ENCODE measurements around the gene RALGPS1. TPM values are rescaled to one million over a fixed set of nuclear protein-coding genes. Genes with fewer than 3 reads are reported as not detected.

Gene RALGPS1
- total RNA-seq, 4 donors from 2014 or later = 4.6 to 11.9 (median 10.0) TPM

GRCh38 chr9:127084076-127085039, 169.8 kb downstream of the RALGPS1 start:
- Histone ChIP-seq H3K4me3 (no peak overlapping the region), H3K36me3 (peaks cover 0 to 25% (median 18%) of the 10 kb centered on the region in 4 donors), H3K9me3 (no peaks in the 10 kb centered on the region), H3K27ac (replicated peaks in 1 of 4) (no peak overlapping the region), H3K4me1 (peaks cover 5 to 19% (median 9%) of the 10 kb centered on the region in 4 donors), H3K27me3 (no peaks in the 10 kb centered on the region)
- WGBS = 95% methylated on average over 11 of the region's 12 CpGs
- TF ChIP-seq POLR2AphosphoS5 (IDR thresholded peaks at IDR 0.05) (no peak), EP300 (IDR thresholded peaks at IDR 0.05) (no peak), POLR2A (IDR thresholded peaks at IDR 0.05; ENCODE audit: low read depth) (no peak)
- TF ChIP-seq, protein P1, sequence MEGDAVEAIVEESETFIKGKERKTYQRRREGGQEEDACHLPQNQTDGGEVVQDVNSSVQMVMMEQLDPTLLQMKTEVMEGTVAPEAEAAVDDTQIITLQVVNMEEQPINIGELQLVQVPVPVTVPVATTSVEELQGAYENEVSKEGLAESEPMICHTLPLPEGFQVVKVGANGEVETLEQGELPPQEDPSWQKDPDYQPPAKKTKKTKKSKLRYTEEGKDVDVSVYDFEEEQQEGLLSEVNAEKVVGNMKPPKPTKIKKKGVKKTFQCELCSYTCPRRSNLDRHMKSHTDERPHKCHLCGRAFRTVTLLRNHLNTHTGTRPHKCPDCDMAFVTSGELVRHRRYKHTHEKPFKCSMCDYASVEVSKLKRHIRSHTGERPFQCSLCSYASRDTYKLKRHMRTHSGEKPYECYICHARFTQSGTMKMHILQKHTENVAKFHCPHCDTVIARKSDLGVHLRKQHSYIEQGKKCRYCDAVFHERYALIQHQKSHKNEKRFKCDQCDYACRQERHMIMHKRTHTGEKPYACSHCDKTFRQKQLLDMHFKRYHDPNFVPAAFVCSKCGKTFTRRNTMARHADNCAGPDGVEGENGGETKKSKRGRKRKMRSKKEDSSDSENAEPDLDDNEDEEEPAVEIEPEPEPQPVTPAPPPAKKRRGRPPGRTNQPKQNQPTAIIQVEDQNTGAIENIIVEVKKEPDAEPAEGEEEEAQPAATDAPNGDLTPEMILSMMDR (IDR thresholded peaks at IDR 0.05) = no peak
- DNase-seq (ENCODE audit: extremely low spot score) = no peak
- intact Hi-C loops (cut with DNase I) = no loop called here

DNA sequence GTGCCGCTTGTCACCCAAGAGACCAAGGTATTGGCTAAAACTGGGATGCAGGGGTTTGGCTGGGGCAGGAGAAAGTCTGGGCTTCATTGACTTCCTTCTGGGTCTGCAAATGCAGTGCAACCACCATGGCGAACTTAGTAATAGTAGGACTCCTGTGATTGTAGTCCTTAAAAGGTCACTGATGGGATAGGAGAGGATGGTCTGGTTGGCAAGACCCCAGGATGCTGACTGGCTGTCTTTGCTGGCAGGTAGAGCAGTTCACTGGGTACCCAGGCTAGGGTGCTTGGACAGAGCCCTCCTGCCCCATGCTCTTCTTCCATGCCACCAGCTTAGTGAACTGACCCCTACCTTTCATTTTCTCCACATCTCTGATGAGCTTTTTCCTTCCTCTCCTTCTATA, 170.6 kb downstream of the RALGPS1 start:
- Histone ChIP-seq H3K4me1 (peaks cover 14 to 27% (median 16%) of the 10 kb centered on the region in 4 donors), H3K27ac (replicated peaks in 1 of 4) (no peak overlapping the region), H3K36me3 (peaks cover 0 to 29% (median 19%) of the 10 kb centered on the region in 4 donors), H3K9me3 (no peaks in the 10 kb centered on the region), H3K4me3 (no peak overlapping the region), H3K27me3 (no peaks in the 10 kb centered on the region)
- WGBS = 100% methylated on average over 2 of the region's 2 CpGs
- DNase-seq (ENCODE audit: extremely low spot score) = no peak
- TF ChIP-seq EP300 (IDR thresholded peaks at IDR 0.05) (no peak), POLR2A (IDR thresholded peaks at IDR 0.05; ENCODE audit: low read depth) (no peak), POLR2AphosphoS5 (IDR thresholded peaks at IDR 0.05) (no peak)
- TF ChIP-seq, protein P1 (IDR thresholded peaks at IDR 0.05) = no peak
- intact Hi-C loops (cut with DNase I) = no loop called here

DNA sequence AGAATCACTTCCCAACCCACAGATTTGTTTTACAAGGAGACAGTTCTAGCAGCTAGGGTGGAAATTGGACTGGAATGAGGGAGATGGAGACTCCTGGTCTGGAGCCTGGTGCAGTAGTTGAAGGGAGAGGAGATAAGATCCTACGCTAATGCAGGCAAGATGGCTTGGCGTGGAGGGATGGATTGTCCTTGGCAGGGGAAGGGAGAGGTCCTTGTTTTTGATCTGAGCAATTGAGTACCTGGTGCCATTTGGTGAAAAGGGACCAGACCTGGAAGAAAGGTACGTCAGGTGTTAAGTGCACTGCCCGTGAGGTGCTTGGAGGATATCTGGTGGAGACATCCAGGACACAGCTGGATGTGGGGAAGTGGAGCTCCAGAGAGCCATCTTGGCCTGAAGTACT, 172.2 kb downstream of the RALGPS1 start:
- H3K27ac ChIP-seq (replicated peaks in 1 of 4) = no peak overlapping the region

GRCh38 chr9:127087411-127087810, 172.8 kb downstream of the RALGPS1 start:
- H3K27me3 ChIP-seq = no peaks in the 10 kb centered on the region
- H3K4me3 ChIP-seq = no peak overlapping the region
- no peak overlapping the region for H3K27ac ChIP-seq (replicated peaks in 1 of 4)
- intact Hi-C loops (cut with DNase I) = no loop called here
- H3K9me3 ChIP-seq = no peaks in the 10 kb centered on the region
- H3K36me3 ChIP-seq = peaks cover 8 to 47% (median 36%) of the 10 kb centered on the region in 4 donors
- TF ChIP-seq EP300 (IDR thresholded peaks at IDR 0.05) (no peak), POLR2AphosphoS5 (IDR thresholded peaks at IDR 0.05) (no peak), POLR2A (IDR thresholded peaks at IDR 0.05; ENCODE audit: low read depth) (no peak)
- TF ChIP-seq, protein P1 (IDR thresholded peaks at IDR 0.05) = no peak
- H3K4me1 ChIP-seq = peaks cover 16 to 32% (median 22%) of the 10 kb centered on the region in 4 donors
- DNase-seq (ENCODE audit: extremely low spot score) = no peak
- 96% methylated on average over 6 of the region's 6 CpGs for WGBS

More for the DNA sequence above, 172.2 kb downstream of the RALGPS1 start:
- no peaks in the 10 kb centered on the region for H3K27me3 ChIP-seq
- intact Hi-C loops (cut with DNase I) = no loop called here
- H3K9me3 ChIP-seq = no peaks in the 10 kb centered on the region
- TF ChIP-seq, protein P1 (IDR thresholded peaks at IDR 0.05) = no peak
- TF ChIP-seq POLR2A (IDR thresholded peaks at IDR 0.05; ENCODE audit: low read depth) (no peak), EP300 (IDR thresholded peaks at IDR 0.05) (no peak), POLR2AphosphoS5 (IDR thresholded peaks at IDR 0.05) (no peak)
- whole genome bisulfite sequencing = 95% methylated on average over 4 of the region's 4 CpGs
- peaks cover 16 to 32% (median 22%) of the 10 kb centered on the region in 4 donors for H3K4me1 ChIP-seq
- no peak for DNase-seq (ENCODE audit: extremely low spot score)
- H3K36me3 ChIP-seq = peaks cover 3 to 41% (median 29%) of the 10 kb centered on the region in 4 donors
- H3K4me3 ChIP-seq = no peak overlapping the region
